Lung (tissue), 12 donors: ENCODE results near the gene KLHL6. TPM values are rescaled to one million over a fixed set of nuclear protein-coding genes. Genes with fewer than 3 reads are reported as not detected.
A peak's percentile ranks its signal among the peaks of the same experiment; 100 is the strongest.

Experiments used
- ATAC-seq: fragments of 200-7000 bp; cut with Tn5 transposase; one replicate; pipeline ENCODE4 v1.9.1; 2020; ENCODE audit warnings: moderate number of reproducible peaks; ENCODE audit not compliant: insufficient read depth, low FRiP score
- DNase-seq, 3 donors: peaks; one replicate each; pipeline ENCODE4 v3.0.0-alpha.2; 2013 to 2017
- H3K27ac ChIP-seq, 2 donors: one replicate each; pipeline ENCODE4 v1.5.1; 2013; ENCODE audit warnings: mild to moderate bottlenecking in 2 of 2, moderate library complexity in 2 of 2, control low read depth in 1 of 2, inconsistent platforms in 1 of 2, low read depth in 1 of 2, low read length in 1 of 2
- H3K27me3 ChIP-seq, 3 donors: one replicate each; pipeline ENCODE4 v1.5.1; 2013; ENCODE audit warnings: low read length in 2 of 3; ENCODE audit not compliant: control insufficient read depth in 3 of 3, insufficient read depth in 3 of 3
- H3K36me3 ChIP-seq, 4 donors: one replicate each; pipeline ENCODE4 v1.5.1; 2013; ENCODE audit warnings: low read length in 4 of 4, mild to moderate bottlenecking in 1 of 4, moderate library complexity in 1 of 4; ENCODE audit not compliant: control insufficient read depth in 4 of 4, insufficient read depth in 4 of 4
- H3K4me1 ChIP-seq, 5 donors: one replicate each; pipeline ENCODE4 v1.5.1; 2013; ENCODE audit warnings: low read length in 5 of 5, mild to moderate bottlenecking in 2 of 5, moderate library complexity in 1 of 5; ENCODE audit not compliant: control insufficient read depth in 5 of 5, insufficient read depth in 5 of 5
- H3K4me3 ChIP-seq: one replicate; pipeline ENCODE4 v1.5.1; 2013; ENCODE audit warnings: mild to moderate bottlenecking, control low read depth, moderate library complexity
- H3K9ac ChIP-seq, 2 donors: one replicate each; pipeline ENCODE4 v1.5.1; 2013; ENCODE audit warnings: low read length in 2 of 2, control low read depth in 1 of 2; ENCODE audit not compliant: insufficient read depth in 1 of 2
- H3K9me3 ChIP-seq, 4 donors: one replicate each; pipeline ENCODE4 v1.5.1; 2013; ENCODE audit warnings: low read length in 3 of 4, mild to moderate bottlenecking in 1 of 4, moderate library complexity in 1 of 4; ENCODE audit not compliant: control insufficient read depth in 4 of 4, insufficient read depth in 3 of 4
- WGBS, 2 donors: extraction: QIAGEN DNeasy Blood & Tissue Kit; methylation state at CpG; one replicate each; pipeline ENCODE4 v1.1.7; 2013; 5-methylcytosine and 5-hydroxymethylcytosine counted together
- polyA plus RNA-seq, 2 donors: library from polyadenylated mRNA; stranded (reverse); fragments of 200-250 nt; gene quantifications; one replicate each; pipeline ENCODE4 v1.2.1, GENCODE V29; 2013
- total RNA-seq, 2 donors: library from RNA; depleted of rRNA in 1 of 2; stranded (reverse); fragments of >200 nt in 1 of 2; gene quantifications; one replicate each; pipeline ENCODE4 v1.2.1, GENCODE V29; 2014 to 2021
- TF ChIP-seq, protein P1 (sequence below): IDR thresholded peaks from 2 replicates; pipeline ENCODE4 v1.5.1; 2012; ENCODE audit warnings: mild to moderate bottlenecking; ENCODE audit errors: control extremely low read depth, extremely low read depth
- donor health status: control.
- donor health status: control.
- donor health status: Bipolar disorder and iron deficiency.
- donor health status: healthy.
- donor health status: DM: yes; HTN: yes; CAD: no.

The KLHL6 gene
- total and polyA plus RNA-seq, 4 donors = 3.4 to 18.0 (median 14.1) TPM

DNA sequence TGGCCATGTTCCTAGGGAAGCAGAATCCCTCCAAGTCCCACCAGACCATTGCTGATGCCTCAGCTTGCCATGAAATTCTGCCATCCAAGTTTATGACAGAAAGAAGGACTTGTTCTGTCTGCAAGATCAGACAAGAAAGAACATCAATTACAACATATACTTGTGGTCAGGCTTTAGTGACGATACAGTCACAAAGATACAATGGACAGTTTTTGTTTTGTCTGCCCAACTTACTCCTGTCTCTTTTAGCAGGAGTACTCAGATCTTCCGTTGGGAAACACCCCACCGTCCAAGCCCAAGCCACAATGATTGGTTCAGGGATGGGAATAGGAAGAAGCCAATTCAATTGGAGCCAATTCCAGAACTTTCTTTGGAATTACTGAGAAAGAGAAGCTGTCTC, 15.7 kb downstream of the KLHL6 start:
- no peak overlapping the region for H3K4me3 ChIP-seq
- H3K4me1 ChIP-seq = peaks cover 0 to 5% (median 0%) of the 10 kb centered on the region in 5 donors
- TF ChIP-seq, protein P1, sequence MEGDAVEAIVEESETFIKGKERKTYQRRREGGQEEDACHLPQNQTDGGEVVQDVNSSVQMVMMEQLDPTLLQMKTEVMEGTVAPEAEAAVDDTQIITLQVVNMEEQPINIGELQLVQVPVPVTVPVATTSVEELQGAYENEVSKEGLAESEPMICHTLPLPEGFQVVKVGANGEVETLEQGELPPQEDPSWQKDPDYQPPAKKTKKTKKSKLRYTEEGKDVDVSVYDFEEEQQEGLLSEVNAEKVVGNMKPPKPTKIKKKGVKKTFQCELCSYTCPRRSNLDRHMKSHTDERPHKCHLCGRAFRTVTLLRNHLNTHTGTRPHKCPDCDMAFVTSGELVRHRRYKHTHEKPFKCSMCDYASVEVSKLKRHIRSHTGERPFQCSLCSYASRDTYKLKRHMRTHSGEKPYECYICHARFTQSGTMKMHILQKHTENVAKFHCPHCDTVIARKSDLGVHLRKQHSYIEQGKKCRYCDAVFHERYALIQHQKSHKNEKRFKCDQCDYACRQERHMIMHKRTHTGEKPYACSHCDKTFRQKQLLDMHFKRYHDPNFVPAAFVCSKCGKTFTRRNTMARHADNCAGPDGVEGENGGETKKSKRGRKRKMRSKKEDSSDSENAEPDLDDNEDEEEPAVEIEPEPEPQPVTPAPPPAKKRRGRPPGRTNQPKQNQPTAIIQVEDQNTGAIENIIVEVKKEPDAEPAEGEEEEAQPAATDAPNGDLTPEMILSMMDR = no peak
- peaks cover 0 to 41% (median 0%) of the 10 kb centered on the region in 3 donors for H3K27me3 ChIP-seq
- ATAC-seq = no peak
- H3K9me3 ChIP-seq = no peaks in the 10 kb centered on the region
- H3K36me3 ChIP-seq = no peaks in the 10 kb centered on the region
- no peak overlapping the region for H3K27ac ChIP-seq
- H3K9ac ChIP-seq = no peak overlapping the region
- WGBS, 2 donors = 48 to 71% methylated on average over 3 of the region's 3 CpGs
- no peak for DNase-seq

DNA sequence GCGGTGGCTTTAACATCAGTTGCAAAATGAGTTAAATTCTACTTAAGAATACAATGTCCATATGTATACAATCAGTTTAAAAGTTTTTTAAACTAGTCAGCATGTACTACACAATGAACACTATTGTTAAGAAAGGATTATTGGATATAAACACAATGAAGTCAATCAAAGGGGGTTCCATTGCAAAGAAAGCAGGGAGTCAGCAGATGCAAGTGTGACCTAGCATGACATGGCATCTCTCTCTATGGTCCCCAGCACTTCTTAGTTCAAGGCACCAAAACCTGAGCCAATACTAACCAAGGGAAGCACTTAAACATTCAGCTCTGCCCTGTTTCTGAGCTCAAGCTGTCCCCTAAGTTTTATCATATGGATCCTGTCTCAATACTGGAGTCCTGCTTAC, 17.0 kb downstream of the KLHL6 start:
- Histone ChIP-seq H3K27me3 (peaks cover 0 to 41% (median 0%) of the 10 kb centered on the region in 3 donors), H3K27ac (no peak overlapping the region), H3K9me3 (no peaks in the 10 kb centered on the region), H3K36me3 (no peaks in the 10 kb centered on the region), H3K4me1 (peaks cover 0 to 5% (median 0%) of the 10 kb centered on the region in 5 donors), H3K4me3 (no peak overlapping the region), H3K9ac (no peak overlapping the region)
- ATAC-seq (no peak), DNase-seq (no peak)
- TF ChIP-seq, protein P1 = no peak
- 84 to 94% methylated on average over 1 of the region's 1 CpG for WGBS, 2 donors

DNA sequence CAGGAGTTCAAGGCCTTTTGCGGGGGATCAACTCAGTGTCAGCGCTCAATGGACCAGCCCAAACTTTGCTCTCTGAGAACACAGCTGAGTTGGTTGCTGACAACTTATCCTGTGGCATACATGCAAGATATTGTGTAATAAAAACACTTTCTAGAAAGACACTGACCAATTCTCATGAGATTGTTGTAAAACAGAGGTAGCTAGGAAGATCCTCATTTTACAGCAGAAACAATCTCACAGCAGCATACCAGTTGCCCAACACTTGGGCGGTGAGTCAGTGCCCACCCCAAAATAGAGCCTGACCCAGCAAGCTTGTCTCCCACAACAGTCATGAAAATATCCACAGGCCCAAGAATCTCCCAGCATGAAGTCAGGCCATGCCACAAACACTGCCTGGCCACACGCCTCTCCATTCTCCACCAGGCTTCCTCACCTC, 18.2 kb downstream of the KLHL6 start:
- TF ChIP-seq, protein P1 = no peak
- Histone ChIP-seq H3K4me3 (no peak overlapping the region), H3K36me3 (no peaks in the 10 kb centered on the region), H3K27ac (peak overlapping the region in 1 of 2 donors; percentile 32), H3K9ac (no peak overlapping the region), H3K27me3 (peaks cover 0 to 43% (median 0%) of the 10 kb centered on the region in 3 donors), H3K9me3 (no peaks in the 10 kb centered on the region), H3K4me1 (peaks cover 0 to 7% (median 0%) of the 10 kb centered on the region in 5 donors)
- no peak for DNase-seq
- ATAC-seq = peak; percentile 20
- WGBS, 2 donors = 55 to 85% methylated on average over 4 of the region's 4 CpGs

DNA sequence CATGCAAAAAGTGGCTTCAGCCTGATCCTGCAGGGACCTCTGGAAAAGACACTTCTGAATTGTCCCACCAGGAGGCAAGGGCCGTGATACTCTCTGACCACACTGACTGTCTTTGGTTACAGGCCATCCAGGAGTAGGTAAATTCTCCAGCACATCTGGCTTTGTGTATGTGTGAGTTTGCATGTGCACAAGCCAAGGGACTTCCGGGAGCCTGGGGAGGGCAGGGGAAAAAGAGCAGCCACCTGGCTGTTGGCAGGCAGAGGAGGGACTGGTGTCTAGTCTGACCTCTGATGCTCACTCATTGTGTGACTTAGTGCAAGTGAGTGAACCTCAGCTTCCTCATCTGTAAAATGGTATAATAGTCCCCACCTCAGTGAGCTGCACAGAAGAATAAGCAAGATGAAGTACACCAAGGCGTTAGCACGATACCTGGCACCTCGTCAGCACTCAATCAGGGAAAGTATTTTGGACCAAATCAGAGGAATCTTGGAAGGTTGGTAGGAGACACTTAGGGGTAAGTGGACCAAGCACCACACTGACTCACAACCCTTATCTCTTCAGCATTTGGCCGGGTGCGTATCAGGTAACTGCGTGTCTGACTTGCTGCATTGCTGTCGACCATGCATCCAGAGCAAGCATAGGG, 19.1 kb downstream of the KLHL6 start:
- TF ChIP-seq, protein P1 = no peak
- peak overlapping the region in 1 of 2 donors; percentile 9 for H3K27ac ChIP-seq
- 89 to 91% methylated on average over 9 of the region's 9 CpGs for WGBS, 2 donors
- DNase-seq (no peak), ATAC-seq (no peak)
- no peaks in the 10 kb centered on the region for H3K9me3 ChIP-seq
- H3K4me3 ChIP-seq = no peak overlapping the region
- H3K9ac ChIP-seq = no peak overlapping the region
- H3K4me1 ChIP-seq = peaks cover 0 to 7% (median 0%) of the 10 kb centered on the region in 5 donors
- H3K36me3 ChIP-seq = no peaks in the 10 kb centered on the region
- H3K27me3 ChIP-seq = peaks cover 0 to 41% (median 0%) of the 10 kb centered on the region in 3 donors
